Naive thymus-derived CD8-positive, alpha-beta T cell (primary cell): Measurements from ENCODE around the gene OR8S1. TPM values are rescaled to one million over a fixed set of nuclear protein-coding genes. Genes with fewer than 3 reads are reported as not detected.

ENCODE experiments used
- ATAC-seq, 2 donors: fragments of 150-1000 bp; cut with Tn5 transposase in 1 of 2; sonication (Bioruptor Pico), chemical (Tn5 transposase) in 1 of 2; 1 replicate in 1 of 2; 2 replicates in 1 of 2; pipeline ENCODE4 v1.10.0; 2021; ENCODE audit warnings: mild to moderate bottlenecking in 2 of 2, moderate library complexity in 2 of 2
- POLR2A ChIA-PET: fragments of 350-600 bp; sonication (Branson Sonifier 250); formaldehyde crosslinking; loops from one replicate; lab custom pipeline; 2021; ENCODE audit warnings: antibody characterized with exemption; lab: Charles Lee
- DNase-seq, 10 donors: peaks; one replicate each; pipeline versions ENCODE4 v3.0.0 to v3.0.0-alpha.2; 2020 to 2022
- H3K27ac Mint-ChIP-seq, 10 donors: one replicate each; pipeline ENCODE4 v1.8.0; 2020 to 2022; ENCODE audit warnings: mild to moderate bottlenecking in 10 of 10, mixed read lengths in 10 of 10, moderate library complexity in 4 of 10, inconsistent platforms in 1 of 10
- H3K27me3 Mint-ChIP-seq, 5 donors: one replicate each; pipeline ENCODE4 v1.8.0; 2021 to 2022; ENCODE audit warnings: mixed read lengths in 5 of 5
- H3K36me3 Mint-ChIP-seq, 3 donors: one replicate each; pipeline ENCODE4 v1.8.0; 2020 to 2022; ENCODE audit warnings: mixed read lengths in 3 of 3, mild to moderate bottlenecking in 2 of 3, inconsistent platforms in 1 of 3
- H3K4me1 Mint-ChIP-seq, 4 donors: one replicate each; pipeline ENCODE4 v1.8.0; 2021 to 2022; ENCODE audit warnings: mixed read lengths in 4 of 4
- H3K4me3 Mint-ChIP-seq, 10 donors: one replicate each; pipeline ENCODE4 v1.8.0; 2020 to 2022; ENCODE audit warnings: mild to moderate bottlenecking in 10 of 10, mixed read lengths in 10 of 10, moderate library complexity in 6 of 10, inconsistent platforms in 1 of 10
- H3K9me3 Mint-ChIP-seq, 9 donors: one replicate each; pipeline ENCODE4 v1.8.0; 2020 to 2022; ENCODE audit warnings: mixed read lengths in 9 of 9, mild to moderate bottlenecking in 3 of 9, inconsistent platforms in 1 of 9, moderate library complexity in 1 of 9
- polyA plus RNA-seq, 3 donors: library from polyadenylated mRNA; unstranded; fragments of 300-500 nt; fragmentation: Illumina TruSeq; gene quantifications; one replicate each; pipeline ENCODE4 v1.2.3, GENCODE V29; 2021
- total RNA-seq, 8 experiments: library from RNA in 2 of 8; stranded (reverse) in 2 of 8; gene quantifications; one replicate each; pipeline ENCODE4 v1.2.3 and lab custom pipeline; 2021 to 2026

Gene OR8S1
- total and polyA plus RNA-seq, 5 experiments from 2014 or later, result not detected

DNA sequence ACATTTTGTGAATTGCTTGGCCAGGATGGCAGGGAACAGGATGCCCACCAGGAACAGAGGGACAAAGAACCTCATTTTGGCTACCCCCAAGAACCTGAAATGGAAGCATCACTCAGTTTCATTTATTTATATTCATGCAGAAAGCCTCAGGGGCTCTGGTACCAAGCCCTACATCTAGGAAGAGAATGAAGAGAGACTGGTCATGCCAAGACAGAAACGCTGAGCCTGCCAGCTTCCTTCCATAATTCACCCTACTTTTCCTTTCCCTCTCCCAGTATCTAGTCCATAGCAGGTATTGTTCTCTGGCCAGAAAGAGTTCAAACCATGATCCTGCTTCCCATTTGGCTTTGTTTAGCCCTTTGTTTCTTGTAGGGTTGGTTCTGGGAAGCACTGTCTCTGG lies 44.5 kb downstream of the OR8S1 start, which contains the start of gene LALBA:
Gene LALBA (minus strand): TSS at position 101 of the 400 bp plus-strand sequence. CDS start 26 bp downstream, at position 75.
- Mint-ChIP-seq H3K4me1 (peaks cover 0 to 7% (median 2%) of the 10 kb centered on the region in 4 donors), H3K4me3 (no peak within 1 kb of the TSS), H3K27ac (no peak within 1 kb of the TSS), H3K9me3 (peaks cover 0 to under 1% (median 0%) of the 10 kb centered on the region in 9 donors), H3K36me3 (no peaks in the 10 kb centered on the region), H3K27me3 (peaks cover 12 to 28% (median 20%) of the 10 kb centered on the region in 5 donors)
- no peak for ATAC-seq
- no peak for DNase-seq
- POLR2A ChIA-PET, result no interaction called here

- H3K27ac Mint-ChIP-seq, result no peak overlapping the region
- no peak for ATAC-seq
- POLR2A ChIA-PET, result no interaction called here
- H3K4me1 Mint-ChIP-seq, result peaks cover 0 to 7% (median 2%) of the 10 kb centered on the region in 4 donors
- peaks cover 11 to 28% (median 16%) of the 10 kb centered on the region in 5 donors for H3K27me3 Mint-ChIP-seq
- peaks cover 0 to 2% (median 0%) of the 10 kb centered on the region in 9 donors for H3K9me3 Mint-ChIP-seq
- no peaks in the 10 kb centered on the region for H3K36me3 Mint-ChIP-seq
- DNase-seq, result no peak
- H3K4me3 Mint-ChIP-seq, result no peak overlapping the region
Measured at GRCh38 chr12:48572326-48572725, 46.9 kb downstream of the OR8S1 start.

Other genes starting within 250 kb of the OR8S1 start
- 10 to 100 TPM; 36.8 to 40.8 TPM for gene ZNF641, start 174.7 kb upstream of the OR8S1 start, total RNA-seq
- 10 to 100 TPM; 10.4 to 15.8 (median 15.6) TPM for gene ZNF641, start 174.7 kb upstream of the OR8S1 start, polyA plus RNA-seq
- not detected for gene ANP32D, start 53.1 kb upstream of the OR8S1 start, total RNA-seq
- not detected for gene ANP32D, start 53.1 kb upstream of the OR8S1 start, polyA plus RNA-seq
- gene C12orf54, start 43.1 kb upstream of the OR8S1 start, total RNA-seq, result not detected
- not detected for gene C12orf54, start 43.1 kb upstream of the OR8S1 start, polyA plus RNA-seq
- not detected for gene LALBA, start 44.4 kb downstream of the OR8S1 start, total RNA-seq
- gene LALBA, start 44.4 kb downstream of the OR8S1 start, polyA plus RNA-seq, result not detected
- 10 to 100 TPM; 83.3 to 92.4 TPM for gene KANSL2, start 156.6 kb downstream of the OR8S1 start, total RNA-seq
- gene KANSL2, start 156.6 kb downstream of the OR8S1 start, polyA plus RNA-seq, result 10 to 100 TPM; 21.0 to 30.2 (median 27.4) TPM
- 10 to 100 TPM; 65.5 to 66.5 TPM for gene CCNT1, start 191.1 kb downstream of the OR8S1 start, total RNA-seq
- 10 to 100 TPM; 12.9 to 22.6 (median 12.9) TPM for gene CCNT1, start 191.1 kb downstream of the OR8S1 start, polyA plus RNA-seq